ENCODE data around the gene ZER1.
A peak's percentile ranks its signal among the peaks of the same experiment; 100 is the strongest.
"Not testable (repeated sequence)": the region's sequence is repeated elsewhere in the genome, so short reads cannot be mapped to it uniquely, and the experiment has no call there.

The ZER1 gene

DNA sequence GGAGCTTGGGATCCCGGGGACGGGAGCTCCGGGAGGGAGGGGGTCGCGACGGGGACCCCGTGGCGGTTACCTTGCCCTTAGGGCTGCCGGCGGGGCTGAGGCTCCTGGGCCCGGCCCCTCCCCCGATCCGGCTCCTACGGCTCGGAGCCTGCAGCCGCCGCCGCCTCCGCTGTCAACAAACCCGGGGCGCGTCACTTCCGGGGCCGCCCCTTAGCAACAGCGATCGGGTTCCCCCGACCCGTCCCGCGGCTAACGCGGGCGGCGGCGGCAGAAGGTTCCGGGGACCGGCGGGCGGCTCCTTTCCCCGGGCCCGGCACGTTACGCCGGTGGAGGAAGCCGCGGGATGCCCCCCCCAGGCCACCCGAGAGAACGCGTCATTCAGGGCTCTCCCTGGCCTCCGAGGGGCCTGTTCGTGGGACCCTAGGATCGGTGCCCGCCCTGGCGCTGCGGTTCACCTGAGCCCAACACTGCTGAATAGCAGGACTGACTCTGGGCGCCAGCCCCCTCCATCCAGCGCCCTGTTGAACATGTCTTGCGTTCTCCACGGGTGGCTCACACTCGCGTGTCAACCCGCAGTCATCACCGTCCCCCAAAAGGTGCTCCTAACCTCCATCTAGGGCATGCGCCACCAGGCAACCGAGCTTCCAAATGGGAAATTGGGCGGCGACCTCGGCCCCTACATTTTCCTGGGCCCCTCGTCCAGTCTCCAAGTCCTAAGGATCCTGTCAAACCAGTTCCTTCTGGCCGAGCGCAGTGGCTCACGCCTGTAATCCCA lies at the start of gene ZER1:
ZER1 (minus strand) TSS at position 183 of the 775 bp plus-strand sequence. CDS start 16,362 bp downstream, outside the sequence.
- DNase-seq = peak; percentile 34

DNA sequence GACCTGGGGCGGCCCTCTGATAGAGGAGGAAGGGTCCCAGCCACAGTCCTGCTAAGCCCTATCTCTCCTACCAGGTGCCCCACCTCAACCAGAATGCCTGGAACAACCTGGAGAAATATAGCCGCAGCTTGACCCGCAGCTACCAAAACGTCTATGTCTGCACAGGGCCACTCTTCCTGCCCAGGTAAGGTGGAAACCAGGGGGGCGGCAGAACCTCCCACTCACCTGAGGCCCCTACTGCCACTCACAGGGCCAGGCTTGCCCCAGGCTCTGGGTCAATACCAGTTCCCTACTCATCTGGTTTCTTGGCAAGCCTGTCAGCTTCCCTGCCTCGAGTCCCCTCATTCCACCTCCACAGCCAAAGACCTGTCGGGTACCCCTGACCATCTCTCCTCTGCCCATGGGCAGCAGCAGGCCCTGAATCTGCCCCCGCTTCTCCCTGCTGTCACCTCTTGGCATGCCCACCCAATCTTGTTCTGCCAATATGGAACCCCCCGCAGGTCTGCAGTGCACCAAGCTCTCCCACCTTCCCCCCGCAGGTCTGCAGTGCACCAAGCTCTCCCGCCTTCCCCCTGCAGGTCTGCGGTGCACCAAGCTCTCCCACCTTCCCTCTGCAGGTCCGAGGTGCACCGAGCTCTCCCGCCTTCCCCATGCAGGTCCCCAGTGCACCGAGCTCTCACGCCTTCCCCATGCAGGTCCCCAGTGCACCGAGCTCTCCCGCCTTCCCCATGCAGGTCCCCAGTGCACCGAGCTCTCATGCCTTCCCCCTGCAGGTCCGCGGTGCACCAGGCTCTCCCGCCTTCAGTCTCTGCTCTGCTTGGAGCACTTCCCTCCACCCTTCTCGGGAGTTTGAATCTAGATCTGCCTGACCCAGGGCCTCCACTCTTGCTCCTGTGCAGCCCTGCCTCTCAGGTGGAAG lies 49.2 kb upstream of the ZER1 start:
- no peak for DNase-seq

DNA sequence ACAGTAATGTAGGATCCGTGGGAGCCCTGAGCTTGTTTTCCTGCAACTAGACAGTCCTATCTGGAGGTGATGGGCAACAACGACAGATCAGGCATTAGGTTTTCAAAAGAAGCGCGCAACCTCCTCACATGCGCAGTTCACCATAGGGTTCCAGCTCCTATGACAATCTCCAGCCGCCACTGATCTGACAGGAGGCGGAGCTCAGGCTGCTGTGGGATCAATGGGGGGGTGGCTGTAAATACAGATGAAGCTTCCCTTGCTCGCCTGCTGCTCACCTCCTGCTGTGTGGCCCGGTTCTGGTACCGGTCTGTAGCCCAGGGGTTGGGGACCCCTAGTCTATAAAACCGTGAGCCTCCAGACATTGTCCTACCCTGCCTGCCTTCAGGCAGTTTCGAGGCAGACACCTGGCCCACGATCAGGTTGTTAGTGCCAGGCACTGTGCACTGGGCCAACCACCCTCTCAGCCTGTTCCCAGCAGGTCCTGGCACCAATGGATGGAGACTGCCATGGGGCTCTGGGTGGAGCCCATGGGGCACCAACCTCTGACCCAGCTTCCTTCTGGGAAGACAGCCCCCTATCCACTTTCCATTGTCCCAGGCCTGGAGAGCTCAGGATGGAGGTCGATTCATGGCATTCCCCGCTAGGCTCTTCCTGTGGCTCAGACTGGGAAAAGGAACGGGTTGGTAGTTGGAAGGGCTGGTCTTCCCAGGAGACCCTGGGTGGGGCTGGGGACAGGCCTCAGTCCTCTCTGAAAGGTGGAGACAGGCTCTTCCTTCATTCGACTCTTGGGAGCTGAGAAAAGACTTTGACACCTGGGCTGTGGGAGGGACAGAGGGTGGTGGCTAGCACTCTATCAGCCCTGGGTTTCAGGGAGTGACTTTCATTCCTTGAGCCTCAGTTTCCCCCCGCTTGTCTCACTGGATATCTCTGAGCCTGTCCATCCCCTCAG lies 48.3 kb upstream of the ZER1 start:
- no peak for DNase-seq

DNA sequence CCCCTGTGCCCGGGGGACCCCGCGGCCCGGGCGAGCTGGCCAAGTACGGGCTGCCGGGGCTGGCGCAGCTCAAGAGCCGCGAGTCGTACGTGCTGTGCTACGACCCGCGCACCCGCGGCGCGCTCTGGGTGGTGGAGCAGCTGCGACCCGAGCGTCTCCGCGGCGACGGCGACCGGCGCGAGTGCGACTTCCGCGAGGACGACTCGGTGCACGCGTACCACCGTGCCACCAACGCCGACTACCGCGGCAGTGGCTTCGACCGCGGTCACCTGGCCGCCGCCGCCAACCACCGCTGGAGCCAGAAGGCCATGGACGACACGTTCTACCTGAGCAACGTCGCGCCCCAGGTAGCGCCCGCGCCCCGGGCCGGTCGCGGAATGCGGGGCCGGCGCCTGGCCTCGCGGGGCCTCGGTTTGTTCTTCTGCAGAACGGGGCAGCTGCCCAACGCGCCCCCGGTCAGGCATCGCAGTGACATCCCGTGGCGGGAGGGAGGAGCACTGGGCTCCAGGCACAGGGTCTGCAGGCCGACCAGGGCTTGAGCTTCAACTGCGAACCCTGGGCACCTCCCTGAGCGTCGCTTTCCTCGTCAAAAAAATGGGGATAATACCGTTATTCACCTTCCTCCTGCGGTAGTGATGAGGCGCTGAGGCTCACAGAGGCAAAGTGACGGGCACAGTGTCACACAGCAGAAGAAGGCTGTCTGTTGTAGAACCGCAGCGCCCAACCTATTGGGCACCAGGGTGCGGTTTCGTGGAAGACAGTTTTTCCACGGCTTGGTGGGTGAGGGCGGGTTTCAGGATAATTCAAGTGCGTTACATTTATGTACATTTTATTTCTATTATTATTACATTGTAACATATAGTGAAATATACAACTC lies 47.4 kb upstream of the ZER1 start:
- no peak for DNase-seq

DNA sequence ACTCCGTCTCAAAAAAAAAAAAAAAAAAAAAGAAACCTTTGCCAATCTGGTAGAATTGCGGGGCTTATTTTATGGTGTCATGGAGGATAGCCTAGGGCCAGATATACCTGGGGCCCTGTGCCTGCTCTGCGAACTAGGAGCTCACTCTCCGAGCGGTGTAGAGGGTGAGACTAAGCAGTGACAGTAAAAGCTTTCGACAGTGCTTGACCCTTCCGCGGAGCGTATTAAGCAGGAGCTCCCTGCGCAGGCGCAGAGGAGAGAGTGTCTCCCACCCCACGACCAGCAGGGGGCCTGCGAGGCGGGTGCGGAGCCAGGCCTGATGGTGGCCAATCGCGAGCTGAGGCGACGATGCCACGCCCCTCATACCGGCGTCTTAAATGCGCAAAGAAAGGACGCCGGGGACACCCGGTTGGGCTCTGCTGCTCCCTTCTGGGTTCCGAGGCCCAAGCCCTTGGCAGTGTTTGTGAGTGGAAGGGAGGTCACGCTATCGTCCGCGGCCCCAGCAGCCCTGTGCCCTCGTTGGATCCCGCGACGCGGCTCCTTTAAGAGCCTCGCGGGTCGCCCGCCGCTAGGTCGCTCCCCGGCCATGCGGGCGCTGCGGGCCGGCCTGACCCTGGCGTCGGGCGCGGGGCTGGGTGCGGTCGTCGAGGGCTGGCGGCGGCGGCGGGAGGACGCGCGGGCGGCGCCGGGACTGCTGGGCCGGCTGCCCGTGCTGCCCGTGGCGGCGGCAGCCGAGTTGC lies 46.5 kb upstream of the ZER1 start, which contains the start of gene ENDOG:
ENDOG (plus strand) TSS at position 402 of the 740 bp plus-strand sequence; CDS start at position 587, 185 bp downstream.
- DNase-seq = peak; percentile 87

DNA sequence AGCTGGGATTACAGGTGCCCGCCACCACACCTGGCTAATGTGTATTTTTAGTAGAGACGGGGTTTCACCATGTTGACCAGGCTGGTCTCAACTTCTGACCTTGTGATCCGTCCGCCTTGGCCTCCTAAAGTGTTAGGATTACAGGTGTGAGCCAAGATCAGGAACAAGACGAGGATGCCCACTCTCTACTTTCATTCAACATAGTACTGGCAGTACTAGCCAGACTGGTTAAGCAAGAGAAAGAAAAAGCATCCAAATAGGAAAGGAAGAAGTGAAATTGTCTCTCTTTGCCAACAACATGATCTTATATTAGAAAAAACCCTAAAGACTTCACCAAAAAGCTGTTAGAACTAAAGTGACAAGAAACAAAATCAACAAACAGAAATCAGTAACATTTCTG lies 39.1 kb upstream of the ZER1 start:
- no peak for DNase-seq

DNA sequence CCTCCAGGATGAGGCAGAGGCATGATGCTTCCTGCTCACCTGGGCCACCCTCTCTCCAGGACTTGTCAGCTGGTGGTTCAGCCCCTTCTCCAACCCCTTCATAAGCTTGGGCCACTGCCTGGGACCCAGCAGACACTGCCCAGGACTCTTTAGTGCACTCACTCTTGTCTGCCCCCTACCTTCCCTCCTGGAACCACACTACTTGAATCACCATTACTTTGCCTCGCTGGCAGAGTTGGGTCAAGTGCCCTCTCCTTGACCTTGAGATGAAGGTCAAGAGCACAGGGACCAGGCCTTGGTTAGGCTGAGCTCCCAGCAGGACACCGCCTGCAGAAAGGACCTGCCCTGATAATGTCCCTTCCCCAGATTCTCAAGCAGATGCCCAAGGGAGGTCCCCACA lies 38.1 kb upstream of the ZER1 start:
- DNase-seq = no peak

DNA sequence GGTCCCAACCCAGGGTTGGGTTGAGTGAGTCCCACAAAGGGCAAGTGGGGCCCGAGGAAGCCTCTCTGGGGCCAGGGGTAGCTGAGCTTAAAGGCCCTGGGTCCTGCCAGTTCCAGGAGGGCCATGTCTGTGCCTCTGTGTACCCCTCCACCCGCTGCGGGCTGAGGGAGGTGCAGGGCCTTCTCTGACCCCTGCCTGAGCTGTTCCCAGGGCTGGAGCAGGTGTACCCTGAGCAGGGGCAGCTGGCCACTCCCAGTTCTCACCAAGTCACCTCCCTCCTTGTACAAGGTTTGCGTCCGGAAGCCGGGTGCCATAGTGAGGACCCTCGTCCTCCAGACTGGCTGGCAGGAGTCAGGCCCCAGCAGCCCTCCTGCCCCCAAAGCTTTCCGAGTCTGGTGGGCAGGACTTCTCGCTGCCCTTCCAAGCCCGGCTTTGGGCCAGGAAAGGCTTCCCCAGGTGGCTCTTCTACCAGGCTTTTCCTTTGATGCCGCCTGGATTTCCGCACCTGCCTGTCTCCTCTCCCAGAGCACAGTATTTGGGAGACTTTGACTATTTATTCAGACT lies 37.4 kb upstream of the ZER1 start:
- DNase-seq = no peak

DNA sequence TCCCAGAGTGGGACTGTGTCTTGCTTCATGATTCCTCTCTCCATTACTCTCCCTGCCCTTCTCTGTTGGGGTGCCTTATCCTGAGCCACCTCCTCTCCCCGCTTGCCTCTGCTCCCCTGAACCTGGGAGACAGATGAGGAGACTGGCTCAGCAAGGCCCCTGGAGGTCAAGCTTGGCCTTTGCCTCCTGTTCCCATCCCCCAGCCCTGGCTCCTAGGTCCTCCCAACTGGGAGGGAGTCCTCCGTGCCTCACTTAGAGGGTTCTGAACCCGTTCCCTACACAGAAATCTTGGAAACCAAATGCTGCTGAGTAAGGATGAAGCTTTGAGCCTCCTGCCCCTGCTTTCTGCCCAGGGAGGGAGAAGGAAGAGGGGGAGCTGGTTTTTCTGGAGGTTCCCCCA lies 36.8 kb upstream of the ZER1 start:
- DNase-seq = no peak

DNA sequence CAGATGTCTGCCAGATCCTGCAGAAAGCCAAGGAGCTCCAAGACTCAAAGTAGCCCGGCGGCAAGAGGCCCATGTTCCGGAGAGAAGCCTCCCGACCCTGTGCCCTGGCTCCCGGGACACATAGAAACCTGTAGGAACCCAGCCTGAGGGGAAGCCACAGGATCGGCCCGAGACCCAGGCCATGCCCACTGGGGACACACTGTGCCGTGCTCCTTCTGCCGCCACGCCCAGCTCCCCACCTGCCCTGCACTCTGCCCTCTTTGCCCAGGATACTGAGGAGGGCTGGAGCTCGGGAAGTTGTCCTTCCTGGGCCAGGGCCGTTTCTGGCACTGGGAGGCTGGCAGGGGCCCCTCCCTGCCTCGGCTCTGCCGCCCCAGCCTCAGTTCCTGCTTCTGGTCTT lies 36.1 kb upstream of the ZER1 start:
- no peak for DNase-seq

DNA sequence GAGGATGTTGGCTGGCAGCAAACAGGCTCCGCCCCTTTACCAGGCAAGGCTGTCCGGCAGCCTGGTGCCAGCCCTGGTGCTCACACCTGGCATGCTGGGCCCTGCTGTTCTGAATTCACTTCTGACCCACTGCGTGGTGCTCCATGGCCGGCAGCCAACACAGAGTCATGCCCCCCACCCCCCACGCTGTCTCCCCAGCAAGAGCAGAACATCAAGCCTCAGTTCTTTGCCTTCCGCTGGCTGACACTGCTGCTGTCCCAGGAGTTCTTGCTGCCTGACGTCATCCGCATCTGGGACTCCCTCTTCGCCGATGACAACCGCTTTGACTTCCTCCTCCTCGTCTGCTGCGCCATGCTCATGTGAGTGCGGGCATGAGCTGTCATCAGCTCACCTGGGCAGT lies 33.9 kb upstream of the ZER1 start:
- DNase-seq = no peak

DNA sequence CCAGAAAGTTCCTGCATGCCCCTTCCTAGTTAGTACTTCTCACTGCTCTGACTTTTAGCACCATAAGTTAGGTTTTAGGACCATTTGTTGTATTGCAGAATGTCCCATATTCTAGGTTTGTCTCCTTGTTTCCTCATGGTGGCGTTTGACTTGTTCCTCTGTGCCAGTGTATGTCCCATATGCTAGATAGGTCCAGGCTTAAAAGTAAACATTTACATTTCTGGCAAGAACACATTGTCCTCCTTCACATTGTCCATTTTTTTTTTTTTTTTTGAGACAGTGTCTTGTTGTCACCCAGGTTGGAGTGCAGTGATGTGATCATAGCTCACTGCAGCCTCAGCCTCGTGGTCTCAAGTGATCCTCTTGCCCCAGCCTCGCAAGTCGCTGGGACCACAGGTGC lies 30.8 kb upstream of the ZER1 start:
- no peak for DNase-seq

DNA sequence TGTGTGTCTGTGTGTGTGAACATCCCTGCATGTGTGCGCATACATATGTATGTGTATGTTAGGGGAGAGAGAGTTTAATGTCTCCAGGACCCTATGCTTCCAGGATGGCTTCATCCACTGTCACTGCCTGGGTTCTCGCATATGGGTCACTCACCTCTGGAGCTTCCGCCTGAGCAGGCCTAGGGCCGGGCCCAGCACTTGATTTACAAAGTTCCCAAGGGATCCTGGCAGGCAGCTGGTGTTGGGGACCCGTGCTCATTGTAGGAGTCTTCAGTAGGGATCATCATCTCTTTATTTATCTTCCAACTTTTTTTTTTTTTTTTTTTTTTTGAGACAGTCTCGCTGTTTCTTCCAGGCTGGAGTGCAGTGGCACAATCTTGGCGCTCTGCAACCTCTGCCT lies 28.3 kb upstream of the ZER1 start:
- DNase-seq = no peak

DNA sequence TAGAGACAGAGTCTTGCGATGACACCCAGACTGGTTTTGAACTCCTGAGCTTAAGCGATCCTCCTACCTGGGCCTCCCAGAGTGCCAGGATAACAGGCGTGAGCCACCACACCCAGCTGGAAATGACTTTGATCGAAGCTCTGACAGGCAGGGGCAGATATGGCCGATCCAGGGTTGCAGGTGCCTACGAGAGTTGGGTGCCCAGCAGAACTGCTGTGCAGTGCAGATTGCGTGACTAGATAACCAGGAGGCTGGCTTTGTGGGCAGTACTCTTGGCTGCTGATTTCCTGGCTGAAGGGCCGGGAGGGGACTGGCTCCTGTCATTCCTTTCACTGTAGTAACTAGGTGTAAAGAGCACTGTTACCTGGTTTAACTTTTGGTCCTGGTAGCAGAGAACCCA lies 27.2 kb upstream of the ZER1 start:
- DNase-seq = no peak

DNA sequence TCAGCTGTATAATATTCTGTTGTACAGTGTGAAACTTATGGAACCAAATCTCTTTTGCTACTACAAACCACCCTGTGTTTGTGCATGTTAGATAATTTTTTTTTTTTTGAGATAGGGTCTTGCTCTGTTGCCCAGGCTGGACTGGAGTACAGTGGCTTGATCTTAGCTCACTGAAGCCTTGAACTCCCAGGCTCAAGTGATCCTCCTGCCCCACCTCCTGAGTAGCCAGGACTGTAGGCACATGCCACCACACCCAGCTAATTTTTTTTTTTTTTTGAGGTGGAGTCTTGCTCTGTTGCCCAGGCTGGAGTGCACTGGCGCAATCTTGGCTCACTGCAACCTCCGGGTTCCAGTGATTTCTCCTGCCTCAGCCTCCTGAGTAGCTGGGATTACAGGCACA lies 23.2 kb upstream of the ZER1 start:
- not testable (repeated sequence) for DNase-seq

DNA sequence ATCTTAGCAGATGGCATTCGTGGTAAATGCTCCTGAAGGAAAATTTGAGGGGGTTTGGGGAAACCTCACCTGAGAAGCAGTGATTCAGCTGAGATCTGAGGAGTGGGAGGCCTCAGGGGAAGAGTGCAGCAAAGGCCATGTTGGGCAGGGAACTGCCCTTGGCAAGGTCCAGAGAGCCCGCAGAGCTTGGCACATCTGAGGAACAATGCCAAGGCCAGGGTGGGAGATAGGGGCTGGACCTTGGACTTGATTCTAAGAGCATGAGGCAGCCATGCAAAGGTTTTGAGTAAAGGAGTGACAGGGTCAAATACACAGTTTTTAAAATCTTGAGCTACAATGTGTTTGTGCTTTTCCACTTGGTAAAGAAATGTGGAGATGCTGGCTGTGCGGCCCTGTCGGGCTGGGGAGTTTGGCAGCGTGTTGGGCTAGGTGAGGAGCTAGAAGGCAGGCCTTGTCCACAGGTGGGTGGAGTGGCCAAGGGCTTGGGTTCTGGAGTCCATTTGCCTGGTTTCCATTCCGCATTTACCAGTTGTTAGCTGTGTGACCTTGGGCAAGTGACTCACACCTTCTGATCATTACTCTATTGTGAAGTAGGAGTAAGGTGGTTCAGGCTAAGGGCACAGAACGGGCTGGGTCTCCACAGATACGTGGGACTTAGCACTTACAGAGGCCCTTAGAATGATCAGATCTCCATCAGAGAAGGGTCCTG lies 21.4 kb upstream of the ZER1 start:
- no peak for DNase-seq

DNA sequence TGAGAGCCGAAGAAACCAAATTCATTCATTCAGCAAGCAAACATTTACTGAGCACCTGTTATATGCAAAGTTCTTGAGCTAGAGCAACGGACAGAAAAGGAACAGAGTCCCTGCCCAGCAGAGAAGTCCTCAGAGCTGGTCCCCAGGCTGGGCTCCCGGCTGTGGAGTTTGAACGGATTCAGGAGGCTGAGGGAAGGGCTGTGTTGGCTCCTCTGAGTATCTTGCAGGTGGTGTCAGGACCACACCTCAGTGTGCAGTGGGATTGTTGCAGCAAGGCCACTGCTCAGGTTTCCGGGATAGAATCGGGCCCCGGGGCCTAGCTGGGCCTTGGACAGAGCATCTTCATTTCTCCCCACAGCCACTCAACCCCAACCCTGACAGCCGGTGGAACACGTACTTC lies 20.4 kb upstream of the ZER1 start:
- no peak for DNase-seq

DNA sequence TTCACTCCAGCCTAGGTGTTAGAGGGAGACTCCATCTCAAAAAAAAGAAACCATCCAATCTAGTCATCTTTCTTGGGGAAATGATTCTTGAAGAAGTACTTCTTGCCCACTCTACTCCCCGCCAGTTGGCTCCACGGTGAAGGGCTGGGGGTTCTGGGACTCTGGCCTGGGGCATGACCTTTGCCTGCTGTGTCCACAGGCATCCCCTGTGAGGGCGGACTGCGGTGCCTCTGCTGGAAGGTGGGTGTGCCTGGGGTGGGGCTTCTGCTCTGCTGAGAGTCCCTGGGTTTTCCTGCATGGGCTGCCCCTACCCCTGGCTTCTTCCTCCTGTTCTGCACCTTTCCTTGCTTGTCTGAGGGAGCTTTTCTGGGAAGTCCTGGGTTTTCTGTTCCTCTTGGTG lies 18.8 kb upstream of the ZER1 start:
- no peak for DNase-seq

DNA sequence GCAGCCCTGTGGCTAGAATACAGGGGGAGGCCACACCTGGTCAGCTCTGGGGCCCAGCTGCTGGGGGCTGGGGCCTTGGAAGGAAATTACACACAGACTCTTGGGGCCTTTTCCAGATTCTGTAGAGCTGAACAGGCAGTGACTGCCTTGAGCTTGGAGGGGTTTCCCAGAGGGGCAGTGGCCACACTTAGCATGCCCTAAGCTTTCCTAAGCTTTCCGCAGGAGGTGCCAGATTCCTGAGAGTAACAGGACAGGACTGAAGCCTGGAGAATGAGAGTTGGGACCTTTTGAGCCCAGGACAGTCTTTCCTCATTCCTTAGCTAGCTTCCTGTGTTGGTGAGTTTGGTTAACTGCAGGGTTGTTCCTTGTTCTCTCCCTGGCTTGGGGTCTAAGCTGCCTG lies 16.7 kb upstream of the ZER1 start:
- DNase-seq = no peak

DNA sequence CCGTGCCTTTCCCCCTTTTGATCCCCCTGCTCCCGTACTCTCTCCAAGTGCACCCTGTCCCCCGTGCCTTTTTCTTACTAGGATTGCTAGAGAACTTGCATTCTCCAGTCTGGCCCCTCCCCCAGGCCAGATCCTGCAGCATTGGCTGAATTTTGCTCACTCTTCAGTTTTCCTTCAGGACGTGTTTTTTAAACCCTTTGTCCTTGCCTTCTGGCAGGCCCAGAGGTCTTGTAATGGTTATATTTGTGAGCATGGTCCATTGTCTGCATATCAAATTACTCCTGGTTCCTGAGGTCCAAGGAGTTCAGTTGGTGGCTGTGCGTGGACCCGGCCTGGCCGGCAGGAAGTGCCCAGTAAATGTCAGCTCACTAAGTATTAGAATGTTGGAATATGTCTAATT lies 15.9 kb upstream of the ZER1 start:
- no peak for DNase-seq

Data from NCI-H2081 treated with DMSO at 0.1 percent for 48 hours (cell line).